Tibial artery (tissue), 4 donors: ENCODE measurements around the gene UBE2F.

Experiments
- DNase-seq, 2 donors: peaks; one replicate each; pipeline ENCODE4 v3.0.0-alpha.2; 2019
- H3K27ac ChIP-seq, 2 donors: fragments of 200-600 bp; sonication (generic) in 1 of 2; 1 replicate in 1 of 2; 2 replicates in 1 of 2; pipeline ENCODE4 v1.5.1; 2018 to 2019; ENCODE audit warnings: mild to moderate bottlenecking in 1 of 2
- H3K27me3 ChIP-seq, 2 donors: fragments of 200-600 bp; sonication (generic) in 1 of 2; one replicate each; pipeline versions ENCODE4 v1.5.1 to v1.6.0; 2016 to 2019
- H3K36me3 ChIP-seq, 3 donors: fragments of 200-600 bp; sonication (generic) in 2 of 3; one replicate each; pipeline ENCODE4 v1.5.1; 2016 to 2019; ENCODE audit warnings: mild to moderate bottlenecking in 2 of 3
- H3K4me1 ChIP-seq, 4 donors: fragments of 200-600 bp; sonication (generic) in 2 of 4; 1 replicate in 3 of 4; 2 replicates in 1 of 4; pipeline ENCODE4 v1.5.1; 2016 to 2019
- H3K4me3 ChIP-seq, 2 donors: fragments of 200-600 bp; sonication (generic) in 1 of 2; 1 replicate in 1 of 2; 2 replicates in 1 of 2; pipeline ENCODE4 v1.5.1; 2018 to 2019; ENCODE audit warnings: mild to moderate bottlenecking in 2 of 2
- H3K9me3 ChIP-seq, 3 donors: fragments of 200-600 bp; sonication (generic) in 1 of 3; one replicate each; pipeline ENCODE4 v1.5.1; 2016 to 2019
- CTCF ChIP-seq, 2 experiments: fragments of 200-600 bp in 1 of 2; fragments of 450-650 bp in 1 of 2; IDR thresholded peaks; one replicate each; pipeline ENCODE4 v1.5.1; 2017 to 2019; ENCODE audit warnings: antibody characterized with exemption in 2 of 2, mild to moderate bottlenecking in 1 of 2, moderate library complexity in 1 of 2
- intact Hi-C: fragments of 100-400 bp; cut with DNase I; formaldehyde crosslinking; loops from one replicate; pipeline ENCODE4 v1.15.0; 2023; ENCODE audit warnings: low total_unique reads

UBE2F gene

GRCh38 chr2:238087211-238087610 is 120.4 kb downstream of the UBE2F start:
- no peaks in the 10 kb centered on the region for H3K9me3 ChIP-seq
- intact Hi-C loops: loop anchor here (10.0 kb wide), 1 partner anchor 108 kb away; no protein-coding TSS in a partner anchor
- H3K27ac ChIP-seq: no peak overlapping the region
- no peak for TF ChIP-seq CTCF (IDR thresholded peaks at IDR 0.05)
- DNase-seq: no peak
- H3K36me3 ChIP-seq: peaks cover 19 to 35% (median 22%) of the 10 kb centered on the region in 3 donors
- no peaks in the 10 kb centered on the region for H3K4me1 ChIP-seq
- H3K4me3 ChIP-seq: no peak overlapping the region
- H3K27me3 ChIP-seq: no peaks in the 10 kb centered on the region

- DNase-seq: no peak
These were observed 124.1 kb downstream of the UBE2F start for GRCh38 chr2:238090887-238091286.

GRCh38 chr2:238091436-238092060 is 124.7 kb downstream of the UBE2F start:
- DNase-seq: no peak
- Histone ChIP-seq H3K36me3 (peaks cover 0 to 35% (median 4%) of the 10 kb centered on the region in 3 donors), H3K4me3 (no peak overlapping the region), H3K4me1 (no peaks in the 10 kb centered on the region), H3K9me3 (no peaks in the 10 kb centered on the region), H3K27ac (no peak overlapping the region), H3K27me3 (no peaks in the 10 kb centered on the region)
- no peak for TF ChIP-seq CTCF (IDR thresholded peaks at IDR 0.05)
- intact Hi-C loops: no loop called here

More at GRCh38 chr2:238090887-238091286, 124.1 kb downstream of the UBE2F start:
- Histone ChIP-seq H3K4me3 (no peak overlapping the region), H3K4me1 (no peaks in the 10 kb centered on the region), H3K27ac (no peak overlapping the region), H3K27me3 (no peaks in the 10 kb centered on the region), H3K9me3 (no peaks in the 10 kb centered on the region), H3K36me3 (peaks cover 0 to 35% (median 7%) of the 10 kb centered on the region in 3 donors)
- intact Hi-C loops: no loop called here
- TF ChIP-seq CTCF (IDR thresholded peaks at IDR 0.05): no peak
